ENCODE results near the gene NOTCH1.
"Not testable (repeated sequence)": the region's sequence is repeated elsewhere in the genome, so short reads cannot be mapped to it uniquely, and the experiment has no call there.

NOTCH1 gene

GRCh38 chr9:136585531-136586120 lies 39.8 kb upstream of the NOTCH1 start:
- Mint-ChIP-seq H3K4me1 (peaks cover 57% of the 10 kb centered on the region), H3K9me3 (no peaks in the 10 kb centered on the region), H3K4me3 (no peak overlapping the region), H3K36me3 (ENCODE audit: low read depth) (no peaks in the 10 kb centered on the region), H3K27me3 (ENCODE audit: low read depth, poor library complexity) (peaks cover 5% of the 10 kb centered on the region), H3K27ac (no peak overlapping the region)
- no peak for DNase-seq
- no peak for TF ChIP-seq CTCF (IDR thresholded peaks at IDR 0.05)

GRCh38 chr9:136584934-136585333 lies 39.1 kb upstream of the NOTCH1 start:
- Mint-ChIP-seq H3K27me3 (ENCODE audit: low read depth, poor library complexity) (peaks cover 5% of the 10 kb centered on the region), H3K4me3 (no peak overlapping the region), H3K4me1 (peaks cover 52% of the 10 kb centered on the region), H3K36me3 (ENCODE audit: low read depth) (no peaks in the 10 kb centered on the region), H3K9me3 (no peaks in the 10 kb centered on the region), H3K27ac (no peak overlapping the region)
- TF ChIP-seq CTCF (IDR thresholded peaks at IDR 0.05), result no peak
- DNase-seq, result no peak

GRCh38 chr9:136584401-136584932 lies 38.6 kb upstream of the NOTCH1 start:
- H3K27ac Mint-ChIP-seq, result no peak overlapping the region
- no peak for DNase-seq
- no peak for TF ChIP-seq CTCF (IDR thresholded peaks at IDR 0.05)
- H3K27me3 Mint-ChIP-seq (ENCODE audit: low read depth, poor library complexity), result peaks cover 5% of the 10 kb centered on the region
- H3K36me3 Mint-ChIP-seq (ENCODE audit: low read depth), result no peaks in the 10 kb centered on the region
- no peak overlapping the region for H3K4me3 Mint-ChIP-seq
- no peaks in the 10 kb centered on the region for H3K9me3 Mint-ChIP-seq
- peaks cover 53% of the 10 kb centered on the region for H3K4me1 Mint-ChIP-seq

GRCh38 chr9:136582977-136583735 lies 37.3 kb upstream of the NOTCH1 start:
- no peaks in the 10 kb centered on the region for H3K36me3 Mint-ChIP-seq (ENCODE audit: low read depth)
- H3K27me3 Mint-ChIP-seq (ENCODE audit: low read depth, poor library complexity), result no peaks in the 10 kb centered on the region
- DNase-seq, result no peak
- no peak overlapping the region for H3K27ac Mint-ChIP-seq
- H3K4me1 Mint-ChIP-seq, result peaks cover 50% of the 10 kb centered on the region
- no peak for TF ChIP-seq CTCF (IDR thresholded peaks at IDR 0.05)
- no peak overlapping the region for H3K4me3 Mint-ChIP-seq
- H3K9me3 Mint-ChIP-seq, result no peaks in the 10 kb centered on the region

- H3K27me3 Mint-ChIP-seq (ENCODE audit: low read depth, poor library complexity), result no peaks in the 10 kb centered on the region
- no peak overlapping the region for H3K27ac Mint-ChIP-seq
Measured at GRCh38 chr9:136581614-136582447, 36.0 kb upstream of the NOTCH1 start.

GRCh38 chr9:136579650-136580219 lies 33.9 kb upstream of the NOTCH1 start:
- H3K4me3 Mint-ChIP-seq; DNase-seq; H3K9me3 Mint-ChIP-seq; H3K36me3 Mint-ChIP-seq (ENCODE audit: low read depth); H3K27ac Mint-ChIP-seq; H3K27me3 Mint-ChIP-seq (ENCODE audit: low read depth, poor library complexity): not testable (repeated sequence)
- peaks cover 41% of the 10 kb centered on the region for H3K4me1 Mint-ChIP-seq

More at GRCh38 chr9:136581614-136582447, 36.0 kb upstream of the NOTCH1 start:
- H3K9me3 Mint-ChIP-seq, result no peaks in the 10 kb centered on the region
- TF ChIP-seq CTCF (IDR thresholded peaks at IDR 0.05), result no peak
- peaks cover 46% of the 10 kb centered on the region for H3K4me1 Mint-ChIP-seq
- no peaks in the 10 kb centered on the region for H3K36me3 Mint-ChIP-seq (ENCODE audit: low read depth)
- no peak for DNase-seq
- no peak overlapping the region for H3K4me3 Mint-ChIP-seq

Data from nephron progenitor cell (in vitro differentiated cells).